DMS79 (cell line): ENCODE data around the gene STIM2.

ENCODE experiments used
- DNase-seq: peaks from one replicate; lab custom pipeline; 2025; lab: John Stamatoyannopoulos, UW

The STIM2 gene

GRCh38 chr4:26900765-26901164, 40.1 kb downstream of the STIM2 start:
- no peak for DNase-seq

- DNase-seq: no peak
Measured at GRCh38 chr4:26905172-26905571, 44.5 kb downstream of the STIM2 start.

- no peak for DNase-seq
Measured at GRCh38 chr4:26907731-26908599, 47.3 kb downstream of the STIM2 start.

GRCh38 chr4:26909369-26909768, 48.7 kb downstream of the STIM2 start:
- DNase-seq: no peak

- no peak for DNase-seq
Measured at GRCh38 chr4:26911254-26911653, 50.6 kb downstream of the STIM2 start.

GRCh38 chr4:26912069-26912468, 51.4 kb downstream of the STIM2 start:
- no peak for DNase-seq

- no peak for DNase-seq
Measured at GRCh38 chr4:26912810-26913209, 52.2 kb downstream of the STIM2 start.

- no peak for DNase-seq
Measured at GRCh38 chr4:26916195-26916594, 55.6 kb downstream of the STIM2 start.

- DNase-seq: no peak
Measured at GRCh38 chr4:26930964-26931363, 70.3 kb downstream of the STIM2 start.

- DNase-seq: no peak
Measured at GRCh38 chr4:26931451-26931850, 70.8 kb downstream of the STIM2 start.

- no peak for DNase-seq
Measured at GRCh38 chr4:26931966-26932365, 71.3 kb downstream of the STIM2 start.

GRCh38 chr4:26935397-26935796, 74.8 kb downstream of the STIM2 start:
- no peak for DNase-seq

GRCh38 chr4:26936284-26937065, 75.8 kb downstream of the STIM2 start:
- DNase-seq: no peak

GRCh38 chr4:26937139-26937538, 76.5 kb downstream of the STIM2 start:
- DNase-seq: no peak

GRCh38 chr4:26937567-26937966, 76.9 kb downstream of the STIM2 start:
- DNase-seq: no peak

- DNase-seq: no peak
Measured at GRCh38 chr4:26938516-26938915, 77.9 kb downstream of the STIM2 start.

- DNase-seq: no peak
Measured at GRCh38 chr4:26941951-26942350, 81.3 kb downstream of the STIM2 start.

GRCh38 chr4:26942871-26943270, 82.2 kb downstream of the STIM2 start:
- DNase-seq: no peak

GRCh38 chr4:26943391-26943790, 82.8 kb downstream of the STIM2 start:
- no peak for DNase-seq

- no peak for DNase-seq
Measured at GRCh38 chr4:26945794-26946193, 85.2 kb downstream of the STIM2 start.

- no peak for DNase-seq
Measured at GRCh38 chr4:26947318-26947717, 86.7 kb downstream of the STIM2 start.

GRCh38 chr4:26950446-26950845, 89.8 kb downstream of the STIM2 start:
- no peak for DNase-seq

- DNase-seq: no peak
Measured at GRCh38 chr4:26952891-26953290, 92.2 kb downstream of the STIM2 start.
